GM18870 (cell line): Measurements from ENCODE around the gene CLEC3A.
"Not testable (repeated sequence)": the region's sequence is repeated elsewhere in the genome, so short reads cannot be mapped to it uniquely, and the experiment has no call there.

Experiments
- ATAC-seq: cut with Tn5 transposase; IDR thresholded peaks from one replicate; pipeline ENCODE4 v1.9.1; 2021; ENCODE audit warnings: moderate library complexity; ENCODE audit not compliant: unreplicated experiment

The CLEC3A gene

GRCh38 chr16:78028018-78028417 is 5.7 kb downstream of the CLEC3A start:
- no peak for ATAC-seq

- no peak for ATAC-seq
Observed at GRCh38 chr16:78034530-78034929, 12.2 kb downstream of the CLEC3A start.

GRCh38 chr16:78035012-78035411 is 12.7 kb downstream of the CLEC3A start:
- no peak for ATAC-seq

- ATAC-seq, result no peak
Observed at GRCh38 chr16:78040396-78040795, 18.0 kb downstream of the CLEC3A start.

GRCh38 chr16:78045865-78046581 is 23.7 kb downstream of the CLEC3A start:
- ATAC-seq, result no peak

GRCh38 chr16:78048319-78048718 is 26.0 kb downstream of the CLEC3A start:
- no peak for ATAC-seq

- no peak for ATAC-seq
Observed at GRCh38 chr16:78050734-78051400, 28.5 kb downstream of the CLEC3A start.

GRCh38 chr16:78057803-78058564 is 35.6 kb downstream of the CLEC3A start:
- no peak for ATAC-seq

- not testable (repeated sequence) for ATAC-seq
Observed at GRCh38 chr16:78059806-78060205, 37.5 kb downstream of the CLEC3A start.

- ATAC-seq, result no peak
Observed at GRCh38 chr16:78060295-78060694, 37.9 kb downstream of the CLEC3A start.

GRCh38 chr16:78060809-78061208 is 38.5 kb downstream of the CLEC3A start:
- no peak for ATAC-seq

GRCh38 chr16:78065319-78065718 is 43.0 kb downstream of the CLEC3A start:
- no peak for ATAC-seq

GRCh38 chr16:78069913-78070312 is 47.6 kb downstream of the CLEC3A start:
- no peak for ATAC-seq

- ATAC-seq, result no peak
Observed at GRCh38 chr16:78072275-78072674, 49.9 kb downstream of the CLEC3A start.

- ATAC-seq, result no peak
Observed at GRCh38 chr16:78075800-78076199, 53.5 kb downstream of the CLEC3A start.

GRCh38 chr16:78081341-78081740 is 59.0 kb downstream of the CLEC3A start:
- no peak for ATAC-seq
